Spleen (tissue), 11 donors: Measurements from ENCODE around the gene SLC4A8. TPM values are rescaled to one million over a fixed set of nuclear protein-coding genes. Genes with fewer than 3 reads are reported as not detected.

Source experiments
- DNase-seq: peaks from one replicate; pipeline ENCODE4 v3.0.0-alpha.2; 2020
- H3K27ac ChIP-seq, 8 donors: fragments of 200-600 bp; sonication (generic) in 7 of 8; 1 replicate in 4 of 8; 2 replicates in 4 of 8; pipeline versions ENCODE4 v1.5.0 to v1.8.0; 2016 to 2021; ENCODE audit warnings: inconsistent platforms in 4 of 8, mild to moderate bottlenecking in 4 of 8, moderate library complexity in 1 of 8
- H3K27me3 ChIP-seq, 7 donors: fragments of 200-600 bp; sonication (generic) in 6 of 7; replicated peaks in 1 of 7; 1 replicate in 4 of 7; 2 replicates in 3 of 7; pipeline versions ENCODE4 v1.5.0 to v1.8.0; 2016 to 2021; ENCODE audit warnings: inconsistent platforms in 3 of 7, mild to moderate bottlenecking in 1 of 7
- H3K36me3 ChIP-seq, 6 donors: fragments of 200-600 bp; sonication (generic) in 5 of 6; 1 replicate in 4 of 6; 2 replicates in 2 of 6; pipeline versions ENCODE4 v1.5.0 to v1.8.0; 2016 to 2021; ENCODE audit warnings: inconsistent platforms in 2 of 6
- H3K4me1 ChIP-seq, 6 donors: fragments of 200-600 bp; sonication (generic) in 5 of 6; 1 replicate in 3 of 6; 2 replicates in 3 of 6; pipeline versions ENCODE4 v1.5.0 to v1.8.0; 2016 to 2021; ENCODE audit warnings: inconsistent platforms in 3 of 6
- H3K4me3 ChIP-seq, 8 donors: fragments of 200-600 bp; sonication (generic) in 7 of 8; 1 replicate in 4 of 8; 2 replicates in 4 of 8; pipeline versions ENCODE4 v1.5.0 to v1.8.0; 2016 to 2021; ENCODE audit warnings: inconsistent platforms in 4 of 8, mild to moderate bottlenecking in 4 of 8, moderate library complexity in 2 of 8
- H3K9me3 ChIP-seq, 8 donors: fragments of 200-600 bp; sonication (generic) in 7 of 8; 1 replicate in 4 of 8; 2 replicates in 4 of 8; pipeline versions ENCODE4 v1.5.0 to v1.8.0; 2016 to 2021; ENCODE audit warnings: inconsistent platforms in 4 of 8
- CTCF ChIP-seq, 11 experiments: fragments of 200-600 bp in 7 of 11; fragments of 450-650 bp in 4 of 11; sonication (generic) in 4 of 11; IDR thresholded peaks in 8 of 11; conservative IDR thresholded peaks in 3 of 11; 1 replicate in 7 of 11; 2 replicates in 4 of 11; pipeline versions ENCODE4 v1.4.0 to v1.8.0; 2016 to 2021; ENCODE audit warnings: antibody characterized with exemption in 11 of 11, inconsistent platforms in 4 of 11, mild to moderate bottlenecking in 1 of 11
- POLR2A ChIP-seq, 3 donors: fragments of 450-650 bp; IDR thresholded peaks; one replicate each; pipeline ENCODE4 v1.5.1; 2017; ENCODE audit warnings: antibody characterized with exemption in 3 of 3, mild to moderate bottlenecking in 1 of 3
- POLR2AphosphoS5 ChIP-seq, 3 donors: sonication (generic); formaldehyde crosslinking; IDR thresholded peaks; one replicate each; pipeline ENCODE4 v1.5.1; 2017; ENCODE audit warnings: antibody characterized with exemption in 3 of 3
- WGBS, 5 donors: extraction: QIAGEN DNeasy Blood & Tissue Kit in 3 of 5; methylation state at CpG; one replicate each; pipeline versions ENCODE4 v1.1.5 to v1.1.7; 2013 to 2018; 5-methylcytosine and 5-hydroxymethylcytosine counted together
- intact Hi-C: fragments of 100-400 bp; cut with DNase I; formaldehyde crosslinking; loops from one replicate; pipeline ENCODE4 v1.15.0; 2023; ENCODE audit warnings: low total_unique reads
- polyA plus RNA-seq, 3 donors: library from polyadenylated mRNA; stranded (reverse); fragments of 200-250 nt; gene quantifications; one replicate each; pipeline ENCODE4 v1.2.1, GENCODE V29; 2013
- total RNA-seq, 7 donors: library from RNA; depleted of rRNA in 3 of 7; stranded (reverse); fragments of >200 nt in 3 of 7; fragmentation: NEBNext Ultra II Directional in 4 of 7; extraction: Animal tissue kit (Norgen Biotek cat#: 25700) in 4 of 7; gene quantifications; one replicate each; pipeline versions ENCODE4 v1.1.0 to v1.2.1, GENCODE V29; 2016 to 2021
- donor health status: healthy with polysubstance abuse.
- donor health status: DM: no; HTN: no; CAD: no; lungs with moderate emphysema.
- donor health status: DM: no; HTN: no; CAD: no.
- donor health status: Bipolar disorder and iron deficiency.
- donor health status: healthy.
- donor health status: DM: no; HTN: no; CAD: no.
- donor health status: DM: yes; HTN: yes; CAD: no.

SLC4A8 gene
- total and polyA plus RNA-seq, 10 donors = 0.88 to 9.7 (median 4.8) TPM

- Histone ChIP-seq H3K4me1 (peaks cover 0 to 7% (median 0%) of the 10 kb centered on the region in 6 donors), H3K36me3 (no peaks in the 10 kb centered on the region), H3K27ac (no peak overlapping the region), H3K9me3 (no peaks in the 10 kb centered on the region), H3K4me3 (no peak overlapping the region), H3K27me3 (no peaks in the 10 kb centered on the region)
- TF ChIP-seq CTCF (IDR thresholded peaks at IDR 0.05 in 8 of 11, conservative IDR thresholded peaks at IDR 0.05 in 3 of 11) = no peak
- no peak for TF ChIP-seq POLR2A (IDR thresholded peaks at IDR 0.05)
- no peak for TF ChIP-seq POLR2AphosphoS5 (IDR thresholded peaks at IDR 0.05)
- WGBS, 5 donors = 62 to 90% (median 80%) methylated on average over 2 of the region's 2 CpGs
- intact Hi-C loops = no loop called here
- no peak for DNase-seq
These were observed 8.3 kb downstream of the SLC4A8 start for GRCh38 chr12:51432921-51433320.

- Histone ChIP-seq H3K9me3 (no peaks in the 10 kb centered on the region), H3K4me3 (no peak overlapping the region), H3K27ac (no peak overlapping the region), H3K36me3 (no peaks in the 10 kb centered on the region), H3K4me1 (peaks cover 0 to 7% (median 0%) of the 10 kb centered on the region in 6 donors), H3K27me3 (no peaks in the 10 kb centered on the region)
- TF ChIP-seq CTCF (IDR thresholded peaks at IDR 0.05 in 8 of 11, conservative IDR thresholded peaks at IDR 0.05 in 3 of 11) = no peak
- no peak for TF ChIP-seq POLR2A (IDR thresholded peaks at IDR 0.05)
- no peak for TF ChIP-seq POLR2AphosphoS5 (IDR thresholded peaks at IDR 0.05)
- WGBS, 5 donors = 69 to 91% (median 81%) methylated on average over 1 of the region's 1 CpG
- intact Hi-C loops = no loop called here
- no peak for DNase-seq
These were observed 9.7 kb downstream of the SLC4A8 start for GRCh38 chr12:51434305-51434704.

- H3K27ac ChIP-seq = no peak overlapping the region
- H3K27me3 ChIP-seq = no peaks in the 10 kb centered on the region
- H3K9me3 ChIP-seq = no peaks in the 10 kb centered on the region
- H3K4me1 ChIP-seq = no peaks in the 10 kb centered on the region
- intact Hi-C loops = no loop called here
- H3K36me3 ChIP-seq = no peaks in the 10 kb centered on the region
- no peak overlapping the region for H3K4me3 ChIP-seq
- TF ChIP-seq CTCF (IDR thresholded peaks at IDR 0.05 in 8 of 11, conservative IDR thresholded peaks at IDR 0.05 in 3 of 11) (no peak), POLR2AphosphoS5 (IDR thresholded peaks at IDR 0.05) (no peak), POLR2A (IDR thresholded peaks at IDR 0.05) (no peak)
- 37 to 48% (median 42%) methylated on average over 1 of the region's 1 CpG for WGBS, 5 donors
- DNase-seq = no peak
These were observed 12.8 kb downstream of the SLC4A8 start for GRCh38 chr12:51437431-51437830.

- no peaks in the 10 kb centered on the region for H3K4me1 ChIP-seq
- no peak for TF ChIP-seq CTCF (IDR thresholded peaks at IDR 0.05 in 8 of 11, conservative IDR thresholded peaks at IDR 0.05 in 3 of 11)
- no peak for TF ChIP-seq POLR2AphosphoS5 (IDR thresholded peaks at IDR 0.05)
- TF ChIP-seq POLR2A (IDR thresholded peaks at IDR 0.05) = no peak
- 87 to 99% (median 90%) methylated on average over 2 of the region's 2 CpGs for WGBS, 5 donors
- H3K36me3 ChIP-seq = no peaks in the 10 kb centered on the region
- H3K9me3 ChIP-seq = no peaks in the 10 kb centered on the region
- no peak for DNase-seq
- no peak overlapping the region for H3K27ac ChIP-seq
- intact Hi-C loops = no loop called here
- H3K27me3 ChIP-seq = no peaks in the 10 kb centered on the region
- H3K4me3 ChIP-seq = no peak overlapping the region
These were observed 14.7 kb downstream of the SLC4A8 start for GRCh38 chr12:51439330-51439729.
